Nephron progenitor cell (in vitro differentiated cells): ENCODE data around the gene B9D1.

Source experiments
- DNase-seq: peaks from one replicate; pipeline ENCODE4 v3.0.0; 2021
- H3K27ac Mint-ChIP-seq: 2 replicates; pipeline ENCODE4 v1.8.0; 2021; ENCODE audit warnings: mild to moderate bottlenecking, moderate library complexity, mixed read lengths
- H3K27me3 Mint-ChIP-seq: 2 replicates; pipeline ENCODE4 v1.8.0; 2021; ENCODE audit warnings: mild to moderate bottlenecking, low read depth, mixed read lengths; ENCODE audit not compliant: poor library complexity
- H3K36me3 Mint-ChIP-seq: 2 replicates; pipeline ENCODE4 v1.8.0; 2021; ENCODE audit warnings: low read depth, mixed read lengths
- H3K4me1 Mint-ChIP-seq: 2 replicates; pipeline ENCODE4 v1.8.0; 2021; ENCODE audit warnings: mixed read lengths
- H3K4me3 Mint-ChIP-seq: 2 replicates; pipeline ENCODE4 v1.8.0; 2021; ENCODE audit warnings: mild to moderate bottlenecking, moderate library complexity, mixed read lengths
- H3K9me3 Mint-ChIP-seq: 2 replicates; pipeline ENCODE4 v1.8.0; 2021; ENCODE audit warnings: mild to moderate bottlenecking, moderate library complexity, mixed read lengths
- CTCF ChIP-seq: fragments of 200-600 bp; sonication (generic); IDR thresholded peaks from 2 replicates; pipeline ENCODE4 v1.5.0; 2021; ENCODE audit warnings: antibody characterized with exemption

The B9D1 gene

GRCh38 chr17:19382531-19383444, 20.3 kb upstream of the B9D1 start:
- peaks cover 54% of the 10 kb centered on the region for H3K4me1 Mint-ChIP-seq
- H3K27ac Mint-ChIP-seq, result no peak overlapping the region
- DNase-seq, result no peak
- no peaks in the 10 kb centered on the region for H3K9me3 Mint-ChIP-seq
- H3K27me3 Mint-ChIP-seq, result no peaks in the 10 kb centered on the region
- peaks cover 38% of the 10 kb centered on the region for H3K36me3 Mint-ChIP-seq
- no peak for TF ChIP-seq CTCF
- H3K4me3 Mint-ChIP-seq, result no peak overlapping the region

GRCh38 chr17:19381741-19382444, 19.4 kb upstream of the B9D1 start:
- H3K4me1 Mint-ChIP-seq, result peaks cover 48% of the 10 kb centered on the region
- H3K4me3 Mint-ChIP-seq, result no peak overlapping the region
- TF ChIP-seq CTCF, result no peak
- H3K27me3 Mint-ChIP-seq, result no peaks in the 10 kb centered on the region
- DNase-seq, result no peak
- peaks cover 38% of the 10 kb centered on the region for H3K36me3 Mint-ChIP-seq
- H3K9me3 Mint-ChIP-seq, result no peaks in the 10 kb centered on the region
- H3K27ac Mint-ChIP-seq, result no peak overlapping the region

GRCh38 chr17:19381361-19381740, 18.8 kb upstream of the B9D1 start:
- Mint-ChIP-seq H3K9me3 (no peaks in the 10 kb centered on the region), H3K27me3 (no peaks in the 10 kb centered on the region), H3K4me1 (peaks cover 47% of the 10 kb centered on the region), H3K4me3 (no peak overlapping the region), H3K36me3 (peaks cover 38% of the 10 kb centered on the region), H3K27ac (no peak overlapping the region)
- DNase-seq, result no peak
- TF ChIP-seq CTCF, result no peak

GRCh38 chr17:19380481-19381301, 18.2 kb upstream of the B9D1 start:
- Mint-ChIP-seq H3K4me3 (peak overlapping the region; percentile 18), H3K27me3 (no peaks in the 10 kb centered on the region), H3K4me1 (peaks cover 49% of the 10 kb centered on the region), H3K36me3 (peaks cover 38% of the 10 kb centered on the region), H3K27ac (no peak overlapping the region), H3K9me3 (no peaks in the 10 kb centered on the region)
- DNase-seq, result no peak
- TF ChIP-seq CTCF, result no peak

GRCh38 chr17:19379361-19380065, 17.0 kb upstream of the B9D1 start:
- Mint-ChIP-seq H3K27ac (peak overlapping the region; percentile 80), H3K4me1 (peaks cover 44% of the 10 kb centered on the region), H3K4me3 (peak overlapping the region; percentile 93), H3K9me3 (no peaks in the 10 kb centered on the region), H3K36me3 (peaks cover 34% of the 10 kb centered on the region), H3K27me3 (no peaks in the 10 kb centered on the region)
- DNase-seq, result no peak
- no peak for TF ChIP-seq CTCF
